GM13976 (cell line): ENCODE results near the gene ZNF90.

Source experiments
- DNase-seq: peaks from one replicate; pipeline ENCODE4 v3.0.0; 2012; ENCODE audit warnings: low spot score
- in situ Hi-C: fragments of 300-500 bp; cut with MboI; formaldehyde crosslinking; loops from one replicate; pipeline ENCODE4 v1.12.0; 2022; ENCODE audit warnings: low sequenced_read_pairs, mixed read lengths, inconsistent platforms; ENCODE audit not compliant: unreplicated experiment
- TF ChIP-seq, protein P1 (sequence below): IDR thresholded peaks from 2 replicates; pipeline ENCODE4 v1.5.1; 2012; ENCODE audit warnings: borderline replicate concordance, mild to moderate bottlenecking; ENCODE audit not compliant: insufficient read depth; ENCODE audit errors: extremely low read depth, missing control alignments, control extremely low read depth

The ZNF90 gene

DNA sequence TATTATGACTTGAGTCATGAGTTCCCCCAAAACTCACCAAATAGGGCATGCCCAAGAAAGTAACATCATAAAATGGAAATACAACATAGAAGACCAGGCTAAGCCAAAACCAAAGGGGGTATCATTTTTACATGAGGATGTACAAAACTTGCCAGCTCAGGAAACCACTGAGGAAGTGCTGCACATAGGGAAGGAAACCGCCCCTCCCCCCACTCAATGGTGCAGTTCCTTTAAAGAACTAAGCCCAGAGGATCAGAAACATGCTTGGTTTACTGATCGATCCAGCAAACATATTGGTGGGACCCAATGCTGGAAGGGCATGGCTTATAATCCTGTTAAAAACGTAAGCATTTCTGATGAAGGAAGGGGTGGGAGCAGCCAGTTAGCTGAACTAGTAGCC, 85.0 kb downstream of the ZNF90 start:
- no peak for DNase-seq
- TF ChIP-seq, protein P1, sequence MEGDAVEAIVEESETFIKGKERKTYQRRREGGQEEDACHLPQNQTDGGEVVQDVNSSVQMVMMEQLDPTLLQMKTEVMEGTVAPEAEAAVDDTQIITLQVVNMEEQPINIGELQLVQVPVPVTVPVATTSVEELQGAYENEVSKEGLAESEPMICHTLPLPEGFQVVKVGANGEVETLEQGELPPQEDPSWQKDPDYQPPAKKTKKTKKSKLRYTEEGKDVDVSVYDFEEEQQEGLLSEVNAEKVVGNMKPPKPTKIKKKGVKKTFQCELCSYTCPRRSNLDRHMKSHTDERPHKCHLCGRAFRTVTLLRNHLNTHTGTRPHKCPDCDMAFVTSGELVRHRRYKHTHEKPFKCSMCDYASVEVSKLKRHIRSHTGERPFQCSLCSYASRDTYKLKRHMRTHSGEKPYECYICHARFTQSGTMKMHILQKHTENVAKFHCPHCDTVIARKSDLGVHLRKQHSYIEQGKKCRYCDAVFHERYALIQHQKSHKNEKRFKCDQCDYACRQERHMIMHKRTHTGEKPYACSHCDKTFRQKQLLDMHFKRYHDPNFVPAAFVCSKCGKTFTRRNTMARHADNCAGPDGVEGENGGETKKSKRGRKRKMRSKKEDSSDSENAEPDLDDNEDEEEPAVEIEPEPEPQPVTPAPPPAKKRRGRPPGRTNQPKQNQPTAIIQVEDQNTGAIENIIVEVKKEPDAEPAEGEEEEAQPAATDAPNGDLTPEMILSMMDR, result no peak
- in situ Hi-C loops, result no loop called here

DNA sequence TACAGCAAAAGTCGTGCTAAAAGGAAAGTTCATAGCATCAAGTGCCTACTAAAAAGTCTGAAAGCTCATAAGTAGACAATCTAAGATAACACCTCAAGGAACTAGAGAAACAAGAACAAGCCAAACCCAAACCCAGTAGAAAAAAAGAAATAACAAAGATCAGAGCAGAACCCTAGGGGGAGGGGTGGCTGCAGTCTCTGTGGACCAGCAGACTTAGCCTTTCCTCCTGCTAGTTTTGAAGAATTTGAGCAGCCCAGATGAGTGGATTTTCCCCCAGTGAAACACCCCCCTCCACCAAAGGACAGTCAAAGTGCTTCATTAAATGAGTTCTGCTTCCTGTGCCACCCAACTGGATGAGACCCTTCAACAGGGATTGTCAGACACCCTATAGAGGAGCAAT, 86.7 kb downstream of the ZNF90 start:
- no peak for DNase-seq
- in situ Hi-C loops, result no loop called here
- TF ChIP-seq, protein P1, result no peak

DNA sequence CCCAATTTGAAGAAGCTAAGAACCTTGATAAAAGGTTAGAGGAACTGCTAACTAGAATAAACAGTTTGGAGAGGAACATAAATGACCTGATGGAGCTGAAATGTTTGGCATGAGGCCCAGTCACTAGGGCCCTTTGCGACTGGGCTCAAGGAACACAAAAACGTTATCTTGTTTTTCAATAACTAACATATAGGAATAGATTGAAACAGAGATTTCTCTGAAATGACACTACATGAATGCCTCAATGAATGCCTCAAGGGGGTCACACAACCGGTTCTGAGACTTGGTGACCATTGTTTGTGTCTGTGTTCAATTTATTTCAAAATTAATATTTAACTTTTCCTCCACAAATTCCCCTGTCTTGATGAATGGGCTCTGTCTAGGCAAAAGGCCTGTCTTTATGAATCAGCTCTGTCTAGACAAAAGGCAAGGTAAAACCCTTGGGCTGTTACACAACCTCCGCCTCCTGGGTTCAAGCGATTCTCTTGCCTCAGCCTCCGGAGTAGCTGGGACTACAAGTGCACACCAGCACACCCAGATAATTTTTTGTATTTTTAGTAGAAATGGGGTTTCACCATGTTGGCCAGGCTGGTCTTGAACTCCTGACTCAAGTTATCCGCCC, 88.3 kb downstream of the ZNF90 start:
- TF ChIP-seq, protein P1, result no peak
- in situ Hi-C loops, result no loop called here
- no peak for DNase-seq

DNA sequence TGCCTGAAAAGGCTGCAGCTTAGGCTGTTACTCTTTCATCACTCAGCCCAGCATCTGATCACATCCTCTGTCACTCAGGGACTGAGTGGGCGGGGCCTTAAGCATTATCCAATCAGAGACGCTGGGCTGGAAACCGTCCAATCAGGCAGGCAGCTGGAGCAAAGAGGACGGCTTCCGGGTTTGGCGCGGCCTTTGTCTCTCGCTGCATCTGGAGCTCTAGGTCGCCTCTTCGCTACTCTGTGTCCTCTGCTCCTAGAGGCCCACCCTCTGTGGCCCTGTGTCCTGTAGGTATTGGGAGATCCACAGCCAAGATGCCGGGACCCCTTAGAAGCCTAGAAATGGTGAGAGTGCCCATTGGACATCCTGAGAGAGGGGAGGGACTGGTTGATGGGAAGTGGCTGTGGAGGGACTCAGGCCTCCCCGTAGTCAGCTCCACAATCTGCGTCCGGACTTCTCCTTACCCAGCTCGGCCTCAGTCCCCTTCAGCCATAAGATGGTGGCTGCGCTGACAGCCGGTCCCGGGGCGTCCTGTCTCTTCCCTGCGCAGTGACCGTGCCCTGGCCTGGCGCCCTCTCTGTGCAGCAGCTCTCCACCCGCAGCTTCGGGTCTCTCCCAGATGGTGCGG, 89.3 kb downstream of the ZNF90 start, which contains the start of gene ZNF486:
TSS of gene ZNF486 (plus strand) at position 195 of the 625 bp plus-strand sequence. CDS start at position 312, 117 bp downstream.
- DNase-seq, result peak; percentile 76
- TF ChIP-seq, protein P1, result no peak
- in situ Hi-C loops, result no loop called here

DNA sequence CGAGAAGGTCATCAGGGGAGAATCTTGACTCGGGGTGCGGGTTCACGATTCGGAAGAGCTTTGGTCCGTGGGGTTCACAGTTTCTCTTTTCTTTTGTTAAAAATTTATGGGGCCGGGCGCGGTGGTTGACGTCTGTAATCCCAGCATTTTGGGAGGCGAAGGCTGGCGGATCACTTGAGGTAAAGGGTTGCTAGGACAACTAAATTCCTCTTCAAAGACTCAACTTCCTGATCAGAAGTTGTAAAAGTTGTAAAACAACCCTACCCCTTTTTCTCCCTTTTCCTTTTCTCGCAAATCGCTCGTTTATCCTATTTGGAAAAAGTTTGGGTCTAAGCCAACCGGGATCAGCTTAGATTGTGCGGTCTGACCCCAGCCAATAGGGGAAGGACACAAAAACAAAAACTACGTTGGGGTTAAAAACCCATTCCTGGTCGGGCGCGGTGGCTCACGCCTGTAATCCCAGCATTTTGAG, 89.9 kb downstream of the ZNF90 start:
- in situ Hi-C loops, result no loop called here
- no peak for DNase-seq
- TF ChIP-seq, protein P1, result no peak
